PC-9 (cell line): Measurements from ENCODE around the gene SEZ6L. TPM values are rescaled to one million over a fixed set of nuclear protein-coding genes. Genes with fewer than 3 reads are reported as not detected.

Source experiments
- BruUV-seq: library from RNA; stranded (reverse); fragments of 400-500 nt; replicated peaks from 2 replicates; lab custom pipeline; 2021; lab: Mats Ljungman, UMichigan
- CTCF ChIA-PET: fragments of 300-600 bp; sonication (Branson Sonifier 250); formaldehyde crosslinking; loops from one replicate; lab custom pipeline; 2022; ENCODE audit warnings: antibody characterized with exemption; lab: Charles Lee
- POLR2A ChIA-PET: fragments of 300-600 bp; sonication (Branson Sonifier 250); formaldehyde crosslinking; loops from one replicate; lab custom pipeline; 2022; ENCODE audit warnings: antibody characterized with exemption; ENCODE audit not compliant: unreplicated experiment; lab: Charles Lee
- DNase-seq, 2 experiments: peaks; one replicate each; pipeline versions ENCODE4 v3.0.0 to v3.0.0-alpha.2; 2015 to 2022; ENCODE audit warnings: mixed read lengths in 1 of 2
- H2AFZ ChIP-seq: fragments of 200-600 bp; sonication (generic); 2 replicates; pipeline ENCODE4 v1.8.1; 2017; ENCODE audit warnings: antibody characterized with exemption
- H3F3A ChIP-seq: fragments of 200-600 bp; sonication (generic); 2 replicates; pipeline ENCODE4 v1.8.1; 2017; ENCODE audit warnings: antibody characterized with exemption, mild to moderate bottlenecking, low read depth; ENCODE audit not compliant: insufficient read depth
- H3K27ac ChIP-seq: fragments of 200-600 bp; sonication (generic); 2 replicates; pipeline ENCODE4 v1.6.1; 2016; ENCODE audit warnings: mixed run types
- H3K27me3 ChIP-seq: fragments of 200-600 bp; sonication (generic); 2 replicates; pipeline ENCODE4 v1.6.1; 2016; ENCODE audit warnings: low read depth, mixed run types; ENCODE audit not compliant: insufficient read depth
- H3K36me3 ChIP-seq: fragments of 200-600 bp; sonication (generic); 2 replicates; pipeline ENCODE4 v1.6.1; 2016; ENCODE audit warnings: low read depth, mixed run types
- H3K4me1 ChIP-seq: fragments of 200-600 bp; sonication (generic); replicated peaks from 2 replicates; pipeline ENCODE4 v1.6.1; 2016; ENCODE audit warnings: mixed run types; ENCODE audit not compliant: insufficient read depth
- H3K4me2 ChIP-seq: fragments of 200-600 bp; sonication (generic); 2 replicates; pipeline ENCODE4 v1.6.1; 2017; ENCODE audit warnings: mixed run types
- H3K4me3 ChIP-seq: fragments of 200-600 bp; sonication (generic); 2 replicates; pipeline ENCODE4 v1.6.1; 2016; ENCODE audit warnings: mixed run types
- H3K79me2 ChIP-seq: fragments of 200-600 bp; sonication (generic); 2 replicates; pipeline ENCODE4 v1.6.1; 2017; ENCODE audit warnings: low read depth, mixed run types
- H3K9me2 ChIP-seq: fragments of 200-600 bp; sonication (generic); 2 replicates; pipeline ENCODE4 v1.8.1; 2017; ENCODE audit warnings: mild to moderate bottlenecking; ENCODE audit not compliant: insufficient read depth
- H3K9me3 ChIP-seq: fragments of 200-600 bp; sonication (generic); 2 replicates; pipeline ENCODE4 v1.8.1; 2016; ENCODE audit warnings: low read depth; ENCODE audit not compliant: insufficient read depth
- H4K20me1 ChIP-seq: fragments of 200-600 bp; sonication (generic); 2 replicates; pipeline ENCODE4 v1.8.1; 2017; ENCODE audit not compliant: insufficient read depth
- CTCF ChIP-seq: fragments of 200-600 bp; sonication (generic); conservative IDR thresholded peaks from 2 replicates; pipeline ENCODE4 v1.6.1; 2017; ENCODE audit warnings: mixed run types, antibody characterized with exemption, mild to moderate bottlenecking, moderate library complexity
- EZH2 ChIP-seq: fragments of 200-600 bp; sonication (generic); IDR thresholded peaks from 2 replicates; pipeline ENCODE4 v1.8.0; 2017; ENCODE audit warnings: antibody characterized with exemption, low read depth
- intact Hi-C: fragments of 100-400 bp; cut with micrococcal nuclease; formaldehyde crosslinking; loops from one replicate; pipeline ENCODE4 v1.10.0; 2022; ENCODE audit not compliant: unreplicated experiment
- total RNA-seq: library from RNA; stranded (reverse); gene quantifications from 2 replicates; pipeline ENCODE4 v1.2.3, GENCODE V29; 2021

The SEZ6L gene
- total RNA-seq, 1 experiment from 2014 or later = not detected

- Histone ChIP-seq H3F3A (no peaks in the 10 kb centered on the region), H3K4me1 (no peaks in the 10 kb centered on the region), H4K20me1 (no peaks in the 10 kb centered on the region), H3K4me2 (no peak overlapping the region), H3K27ac (no peak overlapping the region), H3K36me3 (no peaks in the 10 kb centered on the region), H3K27me3 (peaks cover 57% of the 10 kb centered on the region), H3K9me2 (no peaks in the 10 kb centered on the region), H3K9me3 (no peaks in the 10 kb centered on the region), H2AFZ (no peak overlapping the region), H3K79me2 (no peaks in the 10 kb centered on the region), H3K4me3 (no peak overlapping the region)
- TF ChIP-seq EZH2 = no peak
- no peak for TF ChIP-seq CTCF
- ChIA-PET POLR2A (interaction anchor here (0.7 kb wide), 1 partner anchor 79 kb away, joined by 6 read pairs; no protein-coding TSS in a partner anchor), CTCF (no interaction called here)
- no TSS peak for BruUV-seq
- intact Hi-C loops = no loop called here
- DNase-seq = no peak
Measured at GRCh38 chr22:26229910-26230309, 60.6 kb downstream of the SEZ6L start.

- intact Hi-C loops = no loop called here
- Histone ChIP-seq H3K9me2 (no peaks in the 10 kb centered on the region), H3K79me2 (no peaks in the 10 kb centered on the region), H2AFZ (no peak overlapping the region), H3K4me1 (no peaks in the 10 kb centered on the region), H3K27ac (no peak overlapping the region), H3K9me3 (no peaks in the 10 kb centered on the region), H4K20me1 (no peaks in the 10 kb centered on the region), H3K27me3 (peaks cover 85% of the 10 kb centered on the region), H3K36me3 (no peaks in the 10 kb centered on the region), H3K4me3 (no peak overlapping the region), H3K4me2 (no peak overlapping the region), H3F3A (no peaks in the 10 kb centered on the region)
- TF ChIP-seq CTCF (no peak), EZH2 (no peak)
- CTCF ChIA-PET = no interaction called here
- BruUV-seq = no TSS peak
- no peak for DNase-seq
- POLR2A ChIA-PET = no interaction called here
Measured at GRCh38 chr22:26234296-26234695, 65.0 kb downstream of the SEZ6L start.

- DNase-seq = no peak
Measured at GRCh38 chr22:26235792-26236487, 66.7 kb downstream of the SEZ6L start.

More at GRCh38 chr22:26235792-26236487, 66.7 kb downstream of the SEZ6L start:
- POLR2A ChIA-PET = no interaction called here
- Histone ChIP-seq H3K36me3 (no peaks in the 10 kb centered on the region), H2AFZ (no peak overlapping the region), H3K79me2 (no peaks in the 10 kb centered on the region), H3F3A (no peaks in the 10 kb centered on the region), H3K4me1 (no peaks in the 10 kb centered on the region), H3K4me3 (no peak overlapping the region), H3K9me3 (no peaks in the 10 kb centered on the region), H3K4me2 (no peak overlapping the region), H4K20me1 (no peaks in the 10 kb centered on the region), H3K27ac (no peak overlapping the region), H3K9me2 (no peaks in the 10 kb centered on the region), H3K27me3 (peaks cover 83% of the 10 kb centered on the region)
- TF ChIP-seq EZH2 = no peak
- no peak for TF ChIP-seq CTCF
- CTCF ChIA-PET = no interaction called here
- no TSS peak for BruUV-seq
- intact Hi-C loops = no loop called here
